SK-N-SH (cell line): ENCODE measurements around the gene PARD3B. TPM values are rescaled to one million over a fixed set of nuclear protein-coding genes. Genes with fewer than 3 reads are reported as not detected.

Source experiments
- CTCF ChIA-PET: fragments of 300-600, 350-600 bp; formaldehyde crosslinking; extraction: SDS; loops from one replicate; lab custom pipeline; 2021; lab: Yijun Ruan, JAX
- POLR2A ChIA-PET: fragments of 350-600 bp; sonication (Branson Sonifier 250); formaldehyde crosslinking; extraction: SDS; loops from one replicate; lab custom pipeline; 2020; ENCODE audit warnings: antibody characterized with exemption, inconsistent platforms; lab: Yijun Ruan, JAX
- DNase-seq: peaks from one replicate; pipeline ENCODE4 v3.0.0; 2012
- H2AFZ ChIP-seq: fragments of 200-600 bp; sonication (generic); 2 replicates; pipeline ENCODE4 v1.8.1; 2016; ENCODE audit warnings: antibody characterized with exemption, mild to moderate bottlenecking, low read depth
- H3F3A ChIP-seq: fragments of 200-600 bp; sonication (generic); replicated peaks from 2 replicates; pipeline ENCODE3; 2016; ENCODE audit warnings: antibody characterized with exemption, mild to moderate bottlenecking; ENCODE audit not compliant: insufficient read depth
- H3K27ac ChIP-seq, 2 experiments: fragments of 200-500 bp in 1 of 2; fragments of 200-600 bp in 1 of 2; sonication (Bioruptor generic) in 1 of 2; sonication (generic), shearing (Covaris generic) in 1 of 2; 2 replicates each; pipeline versions ENCODE4 v1.5.1 to v1.6.1; 2014 to 2016; ENCODE audit warnings: low read depth in 2 of 2, inconsistent platforms in 1 of 2, low read length in 1 of 2, mild to moderate bottlenecking in 1 of 2, mixed read lengths in 1 of 2
- H3K27me3 ChIP-seq: fragments of 200-600 bp; sonication (generic), shearing (Covaris generic); 2 replicates; pipeline ENCODE4 v1.6.1; 2016; ENCODE audit warnings: mixed run types; ENCODE audit not compliant: insufficient read depth
- H3K36me3 ChIP-seq, 2 experiments: fragments of 200-500 bp in 1 of 2; fragments of 200-600 bp in 1 of 2; sonication (Bioruptor generic) in 1 of 2; sonication (generic) in 1 of 2; replicated peaks in 1 of 2; 2 replicates each; pipeline versions ENCODE3 to v1.5.1; 2014 to 2016; ENCODE audit warnings: low read length in 1 of 2, mild to moderate bottlenecking in 1 of 2; ENCODE audit not compliant: insufficient read depth in 2 of 2, control insufficient read depth in 1 of 2
- H3K4me1 ChIP-seq, 2 experiments: fragments of 200-500 bp in 1 of 2; fragments of 200-600 bp in 1 of 2; sonication (Bioruptor generic) in 1 of 2; sonication (generic), shearing (Covaris generic) in 1 of 2; 2 replicates each; pipeline versions ENCODE4 v1.5.1 to v1.6.1; 2014 to 2016; ENCODE audit warnings: low read depth in 1 of 2, low read length in 1 of 2, mixed run types in 1 of 2; ENCODE audit not compliant: insufficient read depth in 2 of 2, control insufficient read depth in 1 of 2
- H3K4me2 ChIP-seq: fragments of 200-600 bp; sonication (generic), shearing (Covaris generic); 2 replicates; pipeline ENCODE4 v1.6.1; 2017; ENCODE audit warnings: mixed run types
- H3K4me3 ChIP-seq, 2 experiments: fragments of 200-500 bp in 1 of 2; fragments of 200-600 bp in 1 of 2; sonication (Bioruptor generic) in 1 of 2; sonication (generic), shearing (Covaris generic) in 1 of 2; 2 replicates each; pipeline versions ENCODE4 v1.5.1 to v1.8.1; 2014 to 2016; ENCODE audit warnings: low read depth in 2 of 2, inconsistent platforms in 1 of 2, low read length in 1 of 2, mild to moderate bottlenecking in 1 of 2, mixed read lengths in 1 of 2, moderate library complexity in 1 of 2
- H3K79me2 ChIP-seq: fragments of 200-600 bp; sonication (generic); 2 replicates; pipeline ENCODE4 v1.8.1; 2017; ENCODE audit warnings: mild to moderate bottlenecking; ENCODE audit not compliant: insufficient read depth
- H3K9ac ChIP-seq: fragments of 200-600 bp; sonication (generic); 2 replicates; pipeline ENCODE4 v1.6.1; 2017; ENCODE audit warnings: mixed run types
- H3K9me2 ChIP-seq: fragments of 200-600 bp; sonication (generic); 2 replicates; pipeline ENCODE4 v1.6.1; 2017; ENCODE audit warnings: mixed run types
- H3K9me3 ChIP-seq: fragments of 200-600 bp; sonication (generic); 2 replicates; pipeline ENCODE4 v1.6.1; 2017; ENCODE audit warnings: mixed run types, mild to moderate bottlenecking, moderate library complexity
- H4K20me1 ChIP-seq: fragments of 200-600 bp; sonication (generic); 2 replicates; pipeline ENCODE4 v1.6.1; 2017; ENCODE audit warnings: mild to moderate bottlenecking, mixed run types; ENCODE audit not compliant: insufficient read depth
- CHD2 ChIP-seq: fragments of 150-350 bp; IDR thresholded peaks from 2 replicates; pipeline ENCODE4 v1.6.1; 2018; ENCODE audit warnings: low read length; ENCODE audit not compliant: partially characterized antibody
- CTCF ChIP-seq: fragments of 200-600 bp; sonication (generic); IDR thresholded peaks from 2 replicates; pipeline ENCODE4 v1.6.1; 2017; ENCODE audit warnings: antibody characterized with exemption, mild to moderate bottlenecking, moderate library complexity
- FOSL2 ChIP-seq: IDR thresholded peaks from 2 replicates; pipeline ENCODE4 v1.4.0; 2012; ENCODE audit warnings: low read depth, mild to moderate bottlenecking, moderate library complexity, borderline replicate concordance
- GABPA ChIP-seq: IDR thresholded peaks from 2 replicates; pipeline ENCODE4 v1.4.0; 2012; ENCODE audit warnings: low read depth, mild to moderate bottlenecking
- GATA2 ChIP-seq: sonication (generic); formaldehyde crosslinking; IDR thresholded peaks from 2 replicates; pipeline ENCODE4 v1.5.0; 2020; ENCODE audit warnings: mild to moderate bottlenecking, missing genetic modification reagents
- IRF3 ChIP-seq: fragments of 150-350 bp; IDR thresholded peaks from 2 replicates; pipeline ENCODE4 v1.6.1; 2016; ENCODE audit warnings: mild to moderate bottlenecking, low read depth, low read length
- MEF2A ChIP-seq: IDR thresholded peaks from 2 replicates; pipeline ENCODE4 v1.4.0; 2012; ENCODE audit warnings: low read depth, borderline replicate concordance
- NFIC ChIP-seq: IDR thresholded peaks from 2 replicates; pipeline ENCODE4 v1.4.0; 2012; ENCODE audit warnings: borderline replicate concordance
- NRF1 ChIP-seq: IDR thresholded peaks from 2 replicates; pipeline ENCODE4 v1.6.1; 2012; ENCODE audit warnings: low read depth, mild to moderate bottlenecking, low read length
- RAD21 ChIP-seq: IDR thresholded peaks from 2 replicates; pipeline ENCODE4 v1.6.1; 2012; ENCODE audit warnings: mild to moderate bottlenecking, low read length
- REST ChIP-seq: IDR thresholded peaks from 2 replicates; pipeline ENCODE4 v1.6.1; 2012; ENCODE audit warnings: mild to moderate bottlenecking, low read depth, low read length, moderate library complexity
- RFX5 ChIP-seq: IDR thresholded peaks from 2 replicates; pipeline ENCODE4 v1.6.1; 2012; ENCODE audit warnings: mild to moderate bottlenecking, improper control_type of control experiment, low read length
- RXRA ChIP-seq: IDR thresholded peaks from 2 replicates; pipeline ENCODE4 v1.4.0; 2012; ENCODE audit warnings: low read depth, mild to moderate bottlenecking, borderline replicate concordance
- SMC3 ChIP-seq: IDR thresholded peaks from 2 replicates; pipeline ENCODE4 v1.6.1; 2012; ENCODE audit warnings: low read depth, low read length, improper control_type of control experiment
- TAF1 ChIP-seq: IDR thresholded peaks from 2 replicates; pipeline ENCODE4 v1.6.1; 2012; ENCODE audit warnings: low read depth, mild to moderate bottlenecking, low read length, moderate library complexity, borderline replicate concordance
- TCF12 ChIP-seq: IDR thresholded peaks from 2 replicates; pipeline ENCODE4 v1.4.0; 2012
- TEAD4 ChIP-seq: IDR thresholded peaks from 2 replicates; pipeline ENCODE4 v1.4.0; 2012; ENCODE audit warnings: mild to moderate bottlenecking, borderline replicate concordance; ENCODE audit not compliant: insufficient read depth
- YY1 ChIP-seq: IDR thresholded peaks from 2 replicates; pipeline ENCODE4 v1.4.0; 2012; ENCODE audit warnings: low read depth, mild to moderate bottlenecking
- ZBTB33 ChIP-seq: IDR thresholded peaks from 2 replicates; pipeline ENCODE4 v1.4.0; 2012; ENCODE audit warnings: low read depth, borderline replicate concordance
- WGBS: methylation state at CpG from one replicate; pipeline ENCODE4 v1.1.6; 2017; ENCODE audit warnings: low lambda C conversion rate; 5-methylcytosine and 5-hydroxymethylcytosine counted together
- polyA plus RNA-seq, 3 experiments: library from polyadenylated mRNA; depleted of rRNA; stranded (reverse); fragments of >200 nt; gene quantifications; 2 replicates each; pipeline ENCODE4 v1.2.3, GENCODE V29; 2012
- TF ChIP-seq, protein P1 (sequence below): fragments of 150-350 bp; IDR thresholded peaks from 2 replicates; pipeline ENCODE4 v1.6.1; 2017; ENCODE audit warnings: antibody characterized with exemption, low read length, low read depth, borderline replicate concordance

PARD3B gene
- polyA plus RNA-seq, 1 of the 3 experiments (the other 2 are of a cell fraction) = 0.87 TPM

DNA sequence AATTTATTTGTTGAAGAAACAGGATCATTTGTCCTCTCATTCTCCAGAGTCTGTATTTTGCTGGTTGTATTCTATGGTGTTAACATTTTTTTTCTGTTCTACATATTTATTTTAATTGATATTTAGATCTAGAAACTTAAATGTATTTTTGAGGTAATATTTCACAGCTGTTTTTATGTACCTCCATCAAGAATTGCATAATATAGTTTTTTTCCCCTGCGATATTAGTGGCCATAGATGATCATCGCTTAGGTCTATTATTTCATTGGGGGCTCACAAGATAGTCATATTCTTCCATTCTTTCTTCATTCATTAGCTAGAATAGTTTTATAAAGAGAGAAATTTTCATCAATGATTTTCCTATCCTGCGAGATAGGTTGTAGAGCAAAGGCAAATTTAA, 89.3 kb downstream of the PARD3B start (continued):
- TF ChIP-seq ZBTB33 (no peak), SMC3 (no peak), GATA2 (CRISPR knock-in tag) (no peak), NFIC (no peak), RXRA (no peak)

- TF ChIP-seq RAD21 (no peak), YY1 (no peak), MEF2A (no peak), IRF3 (no peak), ZBTB33 (no peak), GABPA (no peak), REST (no peak), FOSL2 (no peak), TEAD4 (no peak), RFX5 (no peak), CHD2 (no peak), TCF12 (no peak), TAF1 (no peak), CTCF (no peak), NRF1 (no peak)
- TF ChIP-seq, protein P1, sequence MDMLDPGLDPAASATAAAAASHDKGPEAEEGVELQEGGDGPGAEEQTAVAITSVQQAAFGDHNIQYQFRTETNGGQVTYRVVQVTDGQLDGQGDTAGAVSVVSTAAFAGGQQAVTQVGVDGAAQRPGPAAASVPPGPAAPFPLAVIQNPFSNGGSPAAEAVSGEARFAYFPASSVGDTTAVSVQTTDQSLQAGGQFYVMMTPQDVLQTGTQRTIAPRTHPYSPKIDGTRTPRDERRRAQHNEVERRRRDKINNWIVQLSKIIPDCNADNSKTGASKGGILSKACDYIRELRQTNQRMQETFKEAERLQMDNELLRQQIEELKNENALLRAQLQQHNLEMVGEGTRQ = no peak
- Histone ChIP-seq H3K9me2 (no peaks in the 10 kb centered on the region), H3F3A (no peaks in the 10 kb centered on the region), H3K79me2 (no peaks in the 10 kb centered on the region), H3K4me2 (no peak overlapping the region), H3K27me3 (no peaks in the 10 kb centered on the region), H3K9me3 (no peaks in the 10 kb centered on the region), H3K4me3 (no peak overlapping the region), H4K20me1 (no peaks in the 10 kb centered on the region), H3K4me1 (no peaks in the 10 kb centered on the region), H3K9ac (no peak overlapping the region), H2AFZ (no peak overlapping the region), H3K36me3 (no peaks in the 10 kb centered on the region), H3K27ac (no peak overlapping the region)
- ChIA-PET POLR2A (no interaction called here), CTCF (interaction anchor here (1.0 to 2.0 kb wide), 2 partner anchors 10 to 374 kb away, joined by 3 to 9 read pairs; no protein-coding TSS in a partner anchor)
- DNase-seq = no peak
- WGBS = 36% methylated on average over 3 of the region's 3 CpGs
These were observed 90.2 kb downstream of the PARD3B start for GRCh38 chr2:204635478-204635877.
